GM10266 (cell line): Measurements from ENCODE around the gene NR2F1.

ENCODE experiments used
- DNase-seq: peaks from one replicate; pipeline ENCODE4 v3.0.0; 2012; ENCODE audit errors: extremely low spot score
- TF ChIP-seq, protein P1 (sequence below): IDR thresholded peaks from 2 replicates; pipeline ENCODE4 v1.5.1; 2012; ENCODE audit warnings: mild to moderate bottlenecking, low read depth; ENCODE audit not compliant: control insufficient read depth, insufficient read depth; ENCODE audit errors: missing control alignments

NR2F1 gene

GRCh38 chr5:93600409-93601070, 17.5 kb downstream of the NR2F1 start:
- TF ChIP-seq, protein P1, sequence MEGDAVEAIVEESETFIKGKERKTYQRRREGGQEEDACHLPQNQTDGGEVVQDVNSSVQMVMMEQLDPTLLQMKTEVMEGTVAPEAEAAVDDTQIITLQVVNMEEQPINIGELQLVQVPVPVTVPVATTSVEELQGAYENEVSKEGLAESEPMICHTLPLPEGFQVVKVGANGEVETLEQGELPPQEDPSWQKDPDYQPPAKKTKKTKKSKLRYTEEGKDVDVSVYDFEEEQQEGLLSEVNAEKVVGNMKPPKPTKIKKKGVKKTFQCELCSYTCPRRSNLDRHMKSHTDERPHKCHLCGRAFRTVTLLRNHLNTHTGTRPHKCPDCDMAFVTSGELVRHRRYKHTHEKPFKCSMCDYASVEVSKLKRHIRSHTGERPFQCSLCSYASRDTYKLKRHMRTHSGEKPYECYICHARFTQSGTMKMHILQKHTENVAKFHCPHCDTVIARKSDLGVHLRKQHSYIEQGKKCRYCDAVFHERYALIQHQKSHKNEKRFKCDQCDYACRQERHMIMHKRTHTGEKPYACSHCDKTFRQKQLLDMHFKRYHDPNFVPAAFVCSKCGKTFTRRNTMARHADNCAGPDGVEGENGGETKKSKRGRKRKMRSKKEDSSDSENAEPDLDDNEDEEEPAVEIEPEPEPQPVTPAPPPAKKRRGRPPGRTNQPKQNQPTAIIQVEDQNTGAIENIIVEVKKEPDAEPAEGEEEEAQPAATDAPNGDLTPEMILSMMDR = no peak
- no peak for DNase-seq

GRCh38 chr5:93601071-93601801, 18.2 kb downstream of the NR2F1 start:
- TF ChIP-seq, protein P1 = no peak
- DNase-seq = no peak

DNA sequence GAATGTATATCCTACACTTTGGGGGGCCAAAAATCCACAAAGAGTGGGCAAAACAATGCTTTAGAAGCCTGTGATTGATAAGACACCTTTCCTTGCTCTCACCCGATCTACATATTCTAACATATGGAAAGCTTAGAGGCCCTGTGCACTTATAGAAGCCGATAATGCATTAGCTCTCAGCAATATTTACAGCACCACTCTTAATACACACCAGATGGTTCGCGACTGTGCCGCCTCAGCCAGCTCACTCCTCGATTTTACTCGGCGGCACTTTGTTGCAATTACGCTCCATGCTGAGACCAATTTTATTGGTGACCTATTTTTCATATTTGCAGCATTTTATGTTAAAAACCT, 18.8 kb downstream of the NR2F1 start:
- no peak for DNase-seq
- TF ChIP-seq, protein P1 = no peak

DNA sequence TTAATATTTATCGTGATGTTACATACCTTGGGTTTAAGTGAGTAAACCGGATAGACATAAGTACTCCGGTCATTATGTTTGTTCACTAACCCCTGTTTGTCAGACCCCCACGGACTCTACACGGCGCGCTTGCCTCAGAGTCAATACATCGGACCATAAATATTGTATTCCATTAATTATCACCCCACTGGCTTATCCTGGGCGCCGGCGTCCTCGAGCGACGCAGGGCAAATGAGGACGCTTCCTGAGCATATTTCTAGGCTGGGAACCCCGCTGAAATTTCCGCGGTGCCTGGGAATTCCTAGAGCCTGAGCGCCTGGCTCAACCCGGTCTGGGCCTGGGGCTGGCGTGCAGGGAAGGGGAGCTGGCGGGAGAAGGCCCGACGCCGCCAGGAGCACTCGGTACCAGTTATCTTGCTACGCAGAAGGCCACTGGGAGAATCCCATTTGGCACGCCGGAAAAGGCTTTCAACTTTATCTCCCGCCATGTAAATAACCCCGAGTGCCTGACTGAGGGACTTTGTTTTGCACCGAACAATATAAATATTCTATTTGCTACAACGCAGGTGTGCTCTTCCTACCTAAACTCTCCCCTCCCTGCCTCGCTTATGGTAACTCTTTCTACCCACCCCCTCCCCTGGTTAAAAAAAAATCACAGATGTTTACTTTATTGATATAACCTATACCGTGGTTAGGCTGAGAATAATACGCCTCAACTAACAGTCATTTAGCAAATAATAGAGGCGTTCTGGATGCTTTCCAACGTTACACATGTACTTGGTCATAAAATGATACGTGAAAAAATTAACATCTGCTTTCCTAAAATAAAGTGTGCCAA, 19.4 kb downstream of the NR2F1 start:
- DNase-seq = no peak
- TF ChIP-seq, protein P1 = no peak

DNA sequence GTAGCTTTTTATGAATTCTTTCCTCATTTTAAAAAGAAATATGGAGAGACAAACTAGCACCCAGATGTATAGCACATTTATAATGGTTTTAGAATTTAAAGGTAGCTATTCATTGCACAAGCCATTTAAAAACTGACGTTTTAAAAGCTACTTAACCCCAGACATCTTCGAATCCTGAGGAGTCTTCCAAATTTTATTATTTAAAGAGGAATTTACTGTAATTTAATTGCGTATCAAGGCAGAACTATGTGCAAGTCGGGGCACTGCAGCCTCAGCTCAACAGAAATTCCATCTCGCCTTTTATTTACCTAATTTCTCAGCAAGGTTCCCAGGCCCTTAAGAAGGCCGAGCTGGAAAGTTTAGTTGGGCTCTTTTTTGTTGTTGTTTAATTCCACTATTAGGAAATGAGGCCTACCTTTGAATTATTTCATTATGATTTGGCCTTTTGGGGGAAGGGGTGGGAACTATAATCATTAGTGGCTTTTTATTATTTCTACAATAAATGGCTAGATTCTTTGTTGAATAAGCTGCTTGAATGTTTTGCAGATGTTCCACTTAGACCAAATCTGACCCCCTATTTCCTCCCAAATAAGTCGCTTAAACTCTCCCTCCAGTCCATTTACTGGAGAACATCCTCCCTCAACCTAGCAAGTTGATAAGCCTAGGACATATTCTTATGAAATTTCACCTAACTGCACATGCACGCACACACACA, 20.2 kb downstream of the NR2F1 start:
- TF ChIP-seq, protein P1 = no peak
- no peak for DNase-seq

GRCh38 chr5:93603793-93604643, 21.0 kb downstream of the NR2F1 start:
- DNase-seq = no peak
- TF ChIP-seq, protein P1 = no peak
